ENCODE measurements around the gene GNAQ.

GNAQ gene

GRCh38 chr9:77825361-77825760, 206.2 kb downstream of the GNAQ start:
- peaks cover 6% of the 10 kb centered on the region for H3K27me3 Mint-ChIP-seq
- H3K4me1 Mint-ChIP-seq = no peaks in the 10 kb centered on the region
- no peak overlapping the region for H3K27ac Mint-ChIP-seq
- no peak overlapping the region for H3K4me3 Mint-ChIP-seq
- no peaks in the 10 kb centered on the region for H3K36me3 Mint-ChIP-seq
- no peak for ATAC-seq
- H3K9me3 Mint-ChIP-seq = no peaks in the 10 kb centered on the region

- Mint-ChIP-seq H3K4me1 (no peaks in the 10 kb centered on the region), H3K9me3 (no peaks in the 10 kb centered on the region), H3K27me3 (peaks cover 6% of the 10 kb centered on the region), H3K27ac (no peak overlapping the region), H3K4me3 (no peak overlapping the region), H3K36me3 (no peaks in the 10 kb centered on the region)
- ATAC-seq = no peak
These were observed 211.2 kb downstream of the GNAQ start for GRCh38 chr9:77820293-77820954.

GRCh38 chr9:77819657-77820056, 212.0 kb downstream of the GNAQ start:
- H3K27ac Mint-ChIP-seq = no peak overlapping the region
- H3K9me3 Mint-ChIP-seq = no peaks in the 10 kb centered on the region
- peaks cover 6% of the 10 kb centered on the region for H3K27me3 Mint-ChIP-seq
- H3K4me1 Mint-ChIP-seq = no peaks in the 10 kb centered on the region
- no peak overlapping the region for H3K4me3 Mint-ChIP-seq
- ATAC-seq = no peak
- H3K36me3 Mint-ChIP-seq = no peaks in the 10 kb centered on the region

- no peaks in the 10 kb centered on the region for H3K4me1 Mint-ChIP-seq
- ATAC-seq = no peak
- no peaks in the 10 kb centered on the region for H3K9me3 Mint-ChIP-seq
- no peak overlapping the region for H3K27ac Mint-ChIP-seq
- H3K27me3 Mint-ChIP-seq = peaks cover 6% of the 10 kb centered on the region
- H3K4me3 Mint-ChIP-seq = no peak overlapping the region
- no peaks in the 10 kb centered on the region for H3K36me3 Mint-ChIP-seq
These were observed 213.9 kb downstream of the GNAQ start for GRCh38 chr9:77817590-77818311.

GRCh38 chr9:77816641-77817341, 214.8 kb downstream of the GNAQ start:
- peaks cover 6% of the 10 kb centered on the region for H3K27me3 Mint-ChIP-seq
- H3K4me1 Mint-ChIP-seq = no peaks in the 10 kb centered on the region
- H3K27ac Mint-ChIP-seq = no peak overlapping the region
- no peak overlapping the region for H3K4me3 Mint-ChIP-seq
- no peaks in the 10 kb centered on the region for H3K9me3 Mint-ChIP-seq
- no peak for ATAC-seq
- H3K36me3 Mint-ChIP-seq = no peaks in the 10 kb centered on the region

- Mint-ChIP-seq H3K27me3 (no peaks in the 10 kb centered on the region), H3K9me3 (no peaks in the 10 kb centered on the region), H3K27ac (no peak overlapping the region), H3K36me3 (no peaks in the 10 kb centered on the region), H3K4me1 (no peaks in the 10 kb centered on the region), H3K4me3 (no peak overlapping the region)
- no peak for ATAC-seq
These were observed 216.4 kb downstream of the GNAQ start for GRCh38 chr9:77815260-77815659.

GRCh38 chr9:77811832-77812231, 219.8 kb downstream of the GNAQ start:
- no peak for ATAC-seq
- no peak overlapping the region for H3K4me3 Mint-ChIP-seq
- H3K27me3 Mint-ChIP-seq = no peaks in the 10 kb centered on the region
- no peaks in the 10 kb centered on the region for H3K4me1 Mint-ChIP-seq
- no peaks in the 10 kb centered on the region for H3K9me3 Mint-ChIP-seq
- no peaks in the 10 kb centered on the region for H3K36me3 Mint-ChIP-seq
- no peak overlapping the region for H3K27ac Mint-ChIP-seq

GRCh38 chr9:77810637-77811119, 220.9 kb downstream of the GNAQ start:
- Mint-ChIP-seq H3K4me3 (no peak overlapping the region), H3K27ac (no peak overlapping the region), H3K9me3 (no peaks in the 10 kb centered on the region), H3K27me3 (no peaks in the 10 kb centered on the region), H3K36me3 (no peaks in the 10 kb centered on the region), H3K4me1 (no peaks in the 10 kb centered on the region)
- no peak for ATAC-seq

GRCh38 chr9:77810047-77810446, 221.6 kb downstream of the GNAQ start:
- Mint-ChIP-seq H3K36me3 (no peaks in the 10 kb centered on the region), H3K4me3 (no peak overlapping the region), H3K27ac (no peak overlapping the region), H3K9me3 (no peaks in the 10 kb centered on the region), H3K4me1 (no peaks in the 10 kb centered on the region), H3K27me3 (no peaks in the 10 kb centered on the region)
- no peak for ATAC-seq

- Mint-ChIP-seq H3K4me3 (no peak overlapping the region), H3K27ac (no peak overlapping the region), H3K9me3 (no peaks in the 10 kb centered on the region), H3K4me1 (no peaks in the 10 kb centered on the region), H3K27me3 (no peaks in the 10 kb centered on the region), H3K36me3 (no peaks in the 10 kb centered on the region)
- ATAC-seq = no peak
These were observed 222.1 kb downstream of the GNAQ start for GRCh38 chr9:77809552-77809951.

- no peak overlapping the region for H3K27ac Mint-ChIP-seq
- no peaks in the 10 kb centered on the region for H3K9me3 Mint-ChIP-seq
- no peak for ATAC-seq
- no peaks in the 10 kb centered on the region for H3K36me3 Mint-ChIP-seq
- H3K4me1 Mint-ChIP-seq = no peaks in the 10 kb centered on the region
- H3K27me3 Mint-ChIP-seq = no peaks in the 10 kb centered on the region
- no peak overlapping the region for H3K4me3 Mint-ChIP-seq
These were observed 222.9 kb downstream of the GNAQ start for GRCh38 chr9:77808751-77809081.

GRCh38 chr9:77807846-77808750, 223.5 kb downstream of the GNAQ start:
- Mint-ChIP-seq H3K27ac (no peak overlapping the region), H3K4me1 (no peaks in the 10 kb centered on the region), H3K4me3 (no peak overlapping the region), H3K36me3 (no peaks in the 10 kb centered on the region), H3K27me3 (no peaks in the 10 kb centered on the region), H3K9me3 (no peaks in the 10 kb centered on the region)
- ATAC-seq = no peak

- Mint-ChIP-seq H3K4me3 (no peak overlapping the region), H3K36me3 (no peaks in the 10 kb centered on the region), H3K27me3 (no peaks in the 10 kb centered on the region), H3K27ac (no peak overlapping the region), H3K9me3 (no peaks in the 10 kb centered on the region), H3K4me1 (no peaks in the 10 kb centered on the region)
- no peak for ATAC-seq
These were observed 224.3 kb downstream of the GNAQ start for GRCh38 chr9:77807281-77807683.

GRCh38 chr9:77806741-77807140, 224.9 kb downstream of the GNAQ start:
- no peaks in the 10 kb centered on the region for H3K36me3 Mint-ChIP-seq
- H3K27me3 Mint-ChIP-seq = no peaks in the 10 kb centered on the region

GRCh38 chr9:77805810-77806209, 225.8 kb downstream of the GNAQ start:
- no peaks in the 10 kb centered on the region for H3K9me3 Mint-ChIP-seq
- no peak overlapping the region for H3K27ac Mint-ChIP-seq
- no peaks in the 10 kb centered on the region for H3K4me1 Mint-ChIP-seq
- no peaks in the 10 kb centered on the region for H3K36me3 Mint-ChIP-seq
- H3K4me3 Mint-ChIP-seq = no peak overlapping the region
- ATAC-seq = no peak
- no peaks in the 10 kb centered on the region for H3K27me3 Mint-ChIP-seq

More at GRCh38 chr9:77806741-77807140, 224.9 kb downstream of the GNAQ start:
- Mint-ChIP-seq H3K4me1 (no peaks in the 10 kb centered on the region), H3K9me3 (no peaks in the 10 kb centered on the region), H3K27ac (no peak overlapping the region), H3K4me3 (no peak overlapping the region)
- ATAC-seq = no peak

Measured in stimulated activated memory B cell treated with anti-CD40 and anti-IgM and Interleukin-4, amounts not matched to agents 10 μg/mL and 1 μg/mL and 100 μg/mL, for 72 hours (primary cell).